HG03558 (cell line): Measurements from ENCODE around the gene TNS2.

ENCODE experiments used
- ATAC-seq: cut with Tn5 transposase; IDR thresholded peaks from one replicate; pipeline ENCODE4 v1.9.1; 2021; ENCODE audit warnings: moderate number of reproducible peaks; ENCODE audit not compliant: unreplicated experiment; ENCODE audit errors: extremely low read depth

TNS2 gene

DNA sequence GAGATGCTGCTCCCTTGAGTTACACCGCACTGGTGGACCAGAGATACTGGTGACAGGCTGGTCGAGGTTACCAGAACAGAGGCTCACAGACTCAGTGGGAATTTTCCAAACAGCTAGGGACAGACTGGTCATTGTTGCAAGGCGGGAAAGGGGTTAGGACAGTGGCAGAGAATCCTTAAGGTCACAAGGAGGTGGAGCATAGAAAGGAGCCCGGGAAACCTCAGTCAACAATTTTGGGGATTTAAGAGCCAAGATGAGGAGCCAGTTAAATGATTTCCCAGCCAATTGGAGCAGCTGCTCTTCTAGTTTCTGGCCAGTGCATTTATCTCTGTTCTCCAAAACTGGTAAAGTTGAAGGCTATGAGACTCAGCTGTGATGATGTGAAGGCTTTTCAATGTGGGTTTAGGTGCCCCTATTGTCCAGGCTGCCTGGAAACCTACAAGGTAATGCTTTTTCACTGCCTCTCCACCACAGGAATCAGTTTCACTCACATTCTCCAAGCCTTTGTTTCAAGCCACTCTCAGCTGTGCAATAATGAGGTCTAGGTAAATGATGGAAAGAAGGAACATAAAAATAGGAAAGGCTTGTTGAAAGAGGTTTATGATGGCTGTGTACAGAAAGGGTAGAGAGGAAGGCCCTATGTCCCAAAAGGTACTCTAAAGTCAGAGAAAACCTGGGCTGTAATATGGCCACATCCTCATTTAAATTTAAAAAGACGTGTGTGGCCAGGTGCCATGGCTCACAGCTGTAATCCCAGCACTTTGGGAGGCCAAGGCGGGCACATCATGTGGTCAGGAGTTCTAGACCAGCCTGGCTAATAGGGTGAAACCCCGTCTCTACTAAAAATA lies 7.0 kb upstream of the TNS2 start:
- ATAC-seq = no peak

DNA sequence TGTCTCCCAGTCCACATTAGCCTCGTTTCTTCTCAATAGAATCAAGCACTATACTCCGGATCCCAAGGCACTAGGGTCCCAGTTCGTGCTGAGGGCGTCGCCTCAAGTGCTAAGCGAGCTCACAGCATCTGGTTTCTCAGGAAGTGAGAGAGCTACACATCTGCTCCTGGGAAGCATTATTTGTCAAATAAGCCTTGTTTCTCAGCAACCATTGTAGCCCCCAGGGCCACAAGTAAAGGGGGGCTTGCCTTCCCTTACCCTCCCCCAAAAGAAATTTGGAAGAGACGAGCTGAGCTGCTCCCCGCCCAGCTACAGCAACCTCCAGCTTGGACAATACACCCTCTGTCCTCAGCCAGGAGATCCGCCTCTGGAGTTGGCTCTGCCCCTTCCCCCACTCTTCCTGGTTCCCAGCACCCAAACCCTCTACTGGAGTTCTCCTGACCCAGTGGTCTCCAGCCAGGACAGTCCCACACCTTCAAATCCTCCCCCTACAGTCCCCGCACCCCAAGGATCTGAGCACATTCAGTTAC lies 5.7 kb upstream of the TNS2 start:
- ATAC-seq = no peak

DNA sequence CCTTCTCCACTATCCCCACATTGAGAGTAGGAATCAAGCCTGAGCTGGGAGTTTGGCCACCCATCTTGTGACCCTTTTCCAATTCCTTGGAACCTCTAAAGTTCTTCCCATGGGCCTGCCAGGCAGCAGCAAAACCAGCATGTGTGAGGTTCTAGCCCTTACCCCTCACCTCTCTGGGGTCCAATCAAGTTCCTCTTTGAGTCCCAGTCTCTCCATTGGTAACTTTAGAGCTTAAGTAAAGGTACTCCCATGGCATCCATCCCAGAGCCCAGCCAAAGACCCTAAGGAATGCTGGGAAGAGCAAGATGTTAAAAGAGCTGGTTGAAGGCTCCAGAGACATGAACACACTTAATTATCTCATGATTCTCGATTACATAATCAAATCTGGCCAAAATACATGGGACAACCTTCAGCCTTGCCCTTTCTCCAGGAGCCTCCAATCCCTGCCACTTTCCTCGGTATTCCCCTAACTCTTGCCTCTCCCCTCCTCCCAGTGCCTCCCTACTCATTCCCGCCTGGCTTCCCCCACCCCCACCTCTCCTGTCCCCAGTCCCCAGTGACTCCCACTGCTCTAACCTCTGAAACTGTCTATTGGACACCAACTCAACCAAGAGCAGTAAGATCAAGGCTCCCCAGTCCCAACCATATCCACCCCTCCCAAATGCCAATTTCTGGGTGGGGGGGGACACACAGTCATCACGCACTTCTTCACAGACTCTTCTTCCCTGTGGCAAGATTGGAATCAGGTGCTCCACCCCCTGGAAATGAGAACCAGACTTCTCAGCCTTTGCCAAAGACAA lies 4.8 kb upstream of the TNS2 start:
- ATAC-seq = no peak

DNA sequence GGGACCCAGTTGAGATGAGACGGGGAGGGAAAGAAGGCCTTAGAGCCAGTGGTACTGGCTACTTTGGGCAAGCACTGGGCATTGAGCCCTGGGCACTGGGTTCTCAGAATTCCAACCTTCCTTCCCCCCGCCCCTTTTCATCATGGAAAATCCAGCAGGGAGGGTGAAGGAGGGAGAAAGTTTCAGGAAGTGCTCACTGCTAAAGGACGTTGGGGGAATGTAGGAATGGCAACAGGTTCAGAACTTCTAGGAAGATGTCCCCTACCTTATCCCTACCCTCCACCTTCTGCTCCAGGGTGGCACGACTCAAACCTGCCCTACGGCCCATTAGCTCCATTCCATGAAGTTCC lies 4.2 kb upstream of the TNS2 start:
- no peak for ATAC-seq

DNA sequence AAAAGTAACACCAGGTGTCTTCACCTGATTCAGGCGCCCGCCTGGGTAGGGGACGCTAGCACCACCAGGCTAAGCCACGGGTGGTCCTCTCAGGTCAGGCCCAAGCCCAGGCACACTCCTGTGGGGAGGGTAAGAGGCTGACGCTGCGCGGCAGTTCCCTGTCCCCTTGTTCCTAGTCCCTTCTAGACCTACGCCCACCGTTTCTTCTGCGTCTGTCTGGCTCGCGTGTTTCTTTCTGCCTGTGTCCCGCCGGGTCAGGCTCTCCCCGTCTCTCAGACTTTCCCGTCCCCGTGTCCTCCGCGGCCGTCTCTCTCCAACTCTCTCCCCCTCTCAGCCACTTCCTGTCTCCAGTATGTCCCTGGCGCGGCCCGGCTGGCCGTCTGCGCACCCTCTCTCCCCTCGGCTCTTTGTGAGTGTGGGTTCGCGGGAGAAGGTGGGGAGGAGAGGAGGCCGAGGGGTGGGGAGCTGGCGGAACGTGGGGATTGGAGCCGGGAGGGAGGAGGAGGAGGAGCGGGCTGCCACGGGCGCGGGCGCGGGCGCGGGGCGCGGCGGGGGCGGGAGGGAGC lies 3.1 kb upstream of the TNS2 start:
- no peak for ATAC-seq

DNA sequence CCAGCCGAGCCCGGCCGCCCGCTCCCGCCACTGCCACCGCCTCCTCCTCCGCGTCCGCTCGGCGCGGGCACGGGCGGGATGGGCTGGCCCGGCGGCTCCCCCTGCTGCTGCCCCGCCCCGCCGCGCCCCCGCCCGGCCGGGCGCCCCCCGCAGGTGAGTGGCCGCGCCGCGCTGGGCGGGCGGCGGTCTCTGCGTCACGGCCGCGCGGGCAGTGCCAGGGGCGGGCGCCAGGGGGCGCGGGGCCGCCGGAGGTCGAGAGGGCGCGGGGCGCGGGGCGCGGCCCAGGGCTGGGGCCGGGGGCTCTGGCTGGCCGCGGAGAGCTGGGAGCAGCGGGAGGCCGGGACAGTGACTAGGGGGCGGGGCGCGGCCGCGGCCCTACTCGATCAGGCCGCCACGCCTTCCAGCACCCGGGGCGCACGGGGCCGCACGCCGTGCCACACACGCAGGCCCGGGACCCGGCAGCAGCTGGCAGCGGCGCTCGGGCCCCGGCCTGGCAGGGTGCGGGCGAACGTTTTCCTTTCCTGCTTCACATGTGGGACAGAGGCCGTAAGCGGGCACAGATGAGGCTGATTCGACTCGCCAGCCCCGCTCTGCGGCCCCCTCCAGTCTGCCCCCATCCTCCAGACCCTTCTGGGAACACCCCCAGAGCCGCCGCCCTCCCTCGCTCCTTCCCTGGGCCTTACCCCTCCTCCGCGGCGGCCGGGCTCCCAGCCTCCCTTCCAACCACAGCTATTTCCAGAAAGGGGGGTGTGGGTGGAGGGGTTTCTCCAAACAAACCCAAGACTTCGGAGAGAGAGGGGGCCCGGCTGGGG lies 2.4 kb upstream of the TNS2 start:
- no peak for ATAC-seq

DNA sequence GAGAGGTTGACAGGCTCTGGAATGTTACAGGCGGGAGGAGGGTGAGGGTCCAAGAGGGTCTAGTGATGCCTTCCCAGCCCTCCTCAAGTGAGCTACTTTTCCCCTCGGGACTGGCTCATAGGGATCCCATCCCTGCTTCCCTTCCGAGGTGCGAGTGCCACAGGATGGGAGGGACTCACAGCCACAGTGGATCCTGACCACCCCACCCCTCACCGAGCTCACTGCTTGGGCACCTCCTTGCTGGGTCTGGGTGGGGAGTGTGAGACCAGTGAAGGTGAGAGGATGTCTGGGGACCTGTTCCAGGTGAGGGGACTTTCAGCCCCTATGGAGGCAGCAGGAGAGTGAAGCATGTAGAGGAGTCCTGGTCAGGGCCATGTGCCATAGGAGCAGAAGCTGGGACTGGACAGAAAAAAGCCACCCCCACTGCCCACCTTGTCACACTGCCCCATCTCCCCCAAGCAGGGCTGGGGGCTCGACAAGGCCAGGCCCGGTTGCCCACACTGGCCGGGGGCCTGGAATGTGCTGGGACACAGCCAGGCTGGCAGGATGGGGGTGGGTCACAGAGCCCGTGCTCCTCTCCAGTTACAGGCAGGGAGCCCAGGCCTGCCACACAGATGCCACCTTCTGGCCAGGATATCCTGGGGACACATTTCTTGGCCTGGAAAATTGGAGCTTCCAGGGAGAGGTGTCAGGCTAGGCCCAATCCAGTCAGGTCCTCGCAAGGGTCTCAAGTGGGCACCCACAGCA lies 1.7 kb upstream of the TNS2 start:
- no peak for ATAC-seq

DNA sequence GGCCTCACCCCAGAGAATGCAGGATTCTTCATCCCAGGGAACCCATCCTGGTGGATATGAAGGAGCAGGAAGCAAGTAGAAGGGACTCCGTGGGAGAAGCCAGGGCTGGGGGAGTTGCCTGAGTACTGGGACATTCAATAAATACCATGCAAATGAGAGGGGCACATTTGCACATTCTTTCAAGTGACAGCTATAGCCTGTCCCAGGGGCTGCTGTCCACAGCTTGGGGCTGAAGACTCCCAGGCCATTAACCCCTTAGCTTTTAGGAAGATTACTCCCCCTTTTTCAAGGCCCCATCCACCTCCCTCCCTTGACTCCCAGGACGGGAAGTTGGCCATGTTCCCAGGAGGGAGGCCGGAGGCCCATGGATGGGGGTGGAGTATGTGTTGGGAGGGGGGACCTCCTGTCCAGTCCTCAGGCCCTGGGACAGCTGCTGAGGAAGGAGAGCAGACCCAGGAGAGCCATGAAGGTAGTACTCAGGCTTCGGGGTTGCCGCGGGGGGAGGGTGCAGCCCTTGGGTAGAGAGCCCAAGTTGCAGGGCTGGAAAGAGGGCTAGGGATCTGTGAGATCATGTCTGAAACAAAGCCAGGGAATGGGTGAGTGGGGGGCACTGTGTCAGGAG lies 974 bp upstream of the TNS2 start:
- no peak for ATAC-seq

DNA sequence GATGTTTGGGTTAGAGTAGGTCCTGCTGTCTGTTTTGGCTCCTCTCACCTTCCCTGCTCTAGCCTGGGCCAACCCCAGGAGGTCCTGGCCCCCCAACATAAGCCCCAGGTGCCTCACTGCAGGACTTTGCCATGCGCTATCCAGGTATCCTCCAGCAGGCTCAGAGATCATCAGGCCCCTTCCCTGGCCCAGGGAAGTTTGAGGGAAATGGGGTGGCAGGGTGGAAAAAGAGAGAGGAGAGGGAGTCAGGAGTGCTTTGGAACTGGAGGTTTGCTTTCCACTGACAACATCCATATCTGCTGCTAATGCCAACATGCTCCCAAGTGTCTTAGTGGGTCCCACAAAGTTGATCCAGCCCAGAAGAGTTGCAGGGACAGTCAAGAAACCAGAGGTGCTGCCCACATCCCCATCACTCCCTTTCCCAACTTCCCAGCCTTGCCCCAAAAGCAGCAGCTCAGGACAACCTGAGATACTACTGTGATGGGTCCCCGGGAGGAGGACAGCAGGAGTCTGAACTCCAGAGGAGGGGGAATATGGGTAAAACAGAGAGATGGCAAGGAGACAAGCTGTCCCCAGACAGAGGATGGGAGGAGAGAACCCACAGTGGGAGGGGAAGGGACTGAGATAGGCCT lies 677 bp downstream of the TNS2 start:
- no peak for ATAC-seq

DNA sequence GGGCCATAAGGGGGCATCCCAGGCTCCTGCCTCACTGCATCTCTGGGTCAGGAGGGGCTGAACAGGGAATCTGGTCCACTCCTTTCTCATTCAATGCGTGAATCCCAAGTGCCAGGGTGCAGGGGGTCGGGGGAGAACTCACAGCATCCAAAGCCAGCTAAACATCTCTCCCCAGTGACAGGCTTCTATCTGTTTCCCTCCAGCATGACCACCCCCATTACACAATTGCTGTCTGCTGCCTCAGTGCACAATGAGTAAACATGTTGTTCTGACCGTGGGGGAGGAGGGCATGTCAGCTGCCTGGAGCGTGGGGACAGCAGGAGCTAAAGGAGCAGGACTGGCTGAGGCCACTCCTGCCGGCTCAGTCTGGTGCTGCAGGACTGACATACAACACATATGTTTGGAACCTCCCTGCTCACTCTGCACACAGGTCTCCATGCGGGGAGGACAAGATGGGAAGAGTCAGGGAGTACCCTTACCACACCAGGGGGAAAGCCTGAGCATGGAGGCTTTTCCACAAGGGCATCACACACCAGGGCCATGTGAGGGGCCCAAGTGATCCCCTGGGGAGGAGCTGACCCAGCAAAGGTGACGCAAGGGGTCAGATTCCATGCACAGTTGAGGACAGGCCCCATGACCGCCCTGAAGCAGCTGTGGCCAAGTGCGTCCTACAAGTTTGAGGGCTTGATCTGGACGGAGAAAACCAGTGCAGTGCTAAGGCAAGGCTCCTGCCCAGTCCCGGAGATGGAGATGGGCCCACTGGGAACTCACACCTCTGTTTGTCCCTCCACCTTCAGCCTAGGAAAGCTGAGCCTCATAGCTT lies 1.4 kb downstream of the TNS2 start:
- no peak for ATAC-seq

DNA sequence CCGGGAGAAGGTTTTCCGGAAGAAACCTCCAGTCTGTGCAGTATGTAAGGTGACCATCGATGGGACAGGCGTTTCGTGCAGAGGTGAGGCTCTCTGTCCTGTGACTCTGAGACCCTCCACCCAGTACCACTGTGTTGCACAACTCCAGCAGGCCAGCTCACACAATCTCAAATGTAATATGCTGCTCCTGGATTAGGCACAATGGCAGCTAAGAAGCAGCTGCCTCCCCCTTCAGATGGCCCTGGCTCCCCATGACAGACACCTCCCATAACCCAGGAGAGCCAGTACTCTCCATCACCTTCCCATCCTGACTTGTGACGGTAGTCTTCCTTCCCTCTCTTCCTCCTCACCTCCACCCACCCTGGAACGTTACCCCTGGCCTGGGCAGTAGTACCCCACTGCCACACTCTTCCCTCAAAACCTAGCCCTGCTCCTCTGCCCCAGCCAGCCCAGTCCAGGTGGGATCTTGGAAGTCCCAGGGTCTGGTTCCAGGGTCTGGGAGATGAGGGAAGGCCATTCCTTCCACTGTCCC lies 2.1 kb downstream of the TNS2 start:
- no peak for ATAC-seq

DNA sequence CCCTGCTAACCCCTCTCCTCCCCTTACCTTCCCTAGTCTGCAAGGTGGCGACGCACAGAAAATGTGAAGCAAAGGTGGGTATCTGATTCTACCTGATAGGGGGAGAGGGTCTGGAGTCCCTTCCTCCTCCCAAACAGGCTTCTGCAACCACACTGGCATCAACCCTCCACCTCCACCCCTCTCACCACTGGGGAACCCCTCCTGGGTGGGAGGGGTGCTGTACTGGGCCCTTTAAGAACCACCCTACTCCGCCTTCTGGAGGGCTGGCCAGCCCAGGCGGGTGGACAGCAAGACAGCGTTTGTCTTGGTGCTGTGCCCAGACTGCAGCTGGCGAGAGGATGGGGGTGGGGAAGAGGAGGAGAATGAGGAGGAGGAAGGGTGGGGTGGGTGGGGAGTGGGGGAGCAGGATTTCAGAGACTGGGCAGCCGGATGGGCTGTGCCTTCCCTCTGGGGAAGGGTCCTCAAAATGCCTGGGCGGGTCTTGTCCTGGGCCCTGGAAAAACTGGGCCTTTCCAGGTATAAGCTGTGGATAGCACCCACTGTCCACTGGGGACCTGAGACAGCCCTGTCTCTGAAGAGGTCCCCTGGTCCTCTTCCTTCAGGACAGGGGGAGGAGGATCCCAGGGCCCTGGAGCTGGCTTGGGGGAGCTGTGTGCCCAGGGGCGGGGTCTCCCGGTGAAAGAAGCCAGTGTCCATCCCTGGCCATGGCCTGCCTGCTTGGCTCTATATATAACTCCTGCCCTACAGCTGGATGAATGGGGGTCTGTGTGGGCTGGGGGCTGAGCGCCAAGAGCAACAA lies 2.8 kb downstream of the TNS2 start:
- no peak for ATAC-seq

DNA sequence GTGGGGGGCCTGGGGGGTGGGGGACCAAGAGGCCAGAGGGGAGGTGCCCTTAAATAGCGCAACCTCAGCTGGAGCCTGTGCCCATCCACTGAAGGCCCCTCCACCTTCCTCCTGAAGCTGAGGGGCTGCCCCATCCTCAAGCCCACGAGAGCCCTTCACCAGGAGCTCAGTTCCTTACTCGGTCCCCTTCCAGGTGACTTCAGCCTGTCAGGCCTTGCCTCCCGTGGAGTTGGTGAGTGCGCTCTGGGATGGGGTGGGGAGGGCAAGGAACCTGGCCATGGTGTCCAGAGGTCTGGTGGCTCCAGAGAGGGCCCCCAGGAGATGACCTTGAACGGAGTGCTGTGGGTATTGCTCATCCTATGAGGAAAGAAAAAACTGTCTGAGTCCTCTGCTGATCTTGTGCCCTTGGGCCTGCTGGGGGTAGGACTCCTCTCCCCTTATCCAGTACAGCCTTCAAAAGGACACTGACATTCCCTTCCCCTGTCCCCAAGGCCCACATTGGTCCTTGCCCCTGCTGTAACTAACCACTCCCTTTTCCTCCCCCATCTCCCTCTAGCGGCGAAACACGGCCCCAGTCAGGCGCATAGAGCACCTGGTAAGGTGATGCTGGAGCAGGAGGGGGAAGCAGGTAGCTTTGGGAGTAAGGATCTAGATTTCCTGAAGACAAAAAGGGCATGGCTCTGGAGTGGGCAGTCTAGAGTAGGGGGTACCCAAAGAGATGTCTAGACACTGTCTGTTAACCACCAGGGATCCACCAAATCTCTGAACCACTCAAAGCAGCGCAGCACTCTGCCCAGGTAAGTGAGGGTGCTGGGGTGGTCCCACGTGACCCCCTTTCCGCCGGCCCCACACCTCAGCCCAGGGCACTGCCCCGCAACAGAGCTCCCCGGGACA lies 3.6 kb downstream of the TNS2 start:
- no peak for ATAC-seq

DNA sequence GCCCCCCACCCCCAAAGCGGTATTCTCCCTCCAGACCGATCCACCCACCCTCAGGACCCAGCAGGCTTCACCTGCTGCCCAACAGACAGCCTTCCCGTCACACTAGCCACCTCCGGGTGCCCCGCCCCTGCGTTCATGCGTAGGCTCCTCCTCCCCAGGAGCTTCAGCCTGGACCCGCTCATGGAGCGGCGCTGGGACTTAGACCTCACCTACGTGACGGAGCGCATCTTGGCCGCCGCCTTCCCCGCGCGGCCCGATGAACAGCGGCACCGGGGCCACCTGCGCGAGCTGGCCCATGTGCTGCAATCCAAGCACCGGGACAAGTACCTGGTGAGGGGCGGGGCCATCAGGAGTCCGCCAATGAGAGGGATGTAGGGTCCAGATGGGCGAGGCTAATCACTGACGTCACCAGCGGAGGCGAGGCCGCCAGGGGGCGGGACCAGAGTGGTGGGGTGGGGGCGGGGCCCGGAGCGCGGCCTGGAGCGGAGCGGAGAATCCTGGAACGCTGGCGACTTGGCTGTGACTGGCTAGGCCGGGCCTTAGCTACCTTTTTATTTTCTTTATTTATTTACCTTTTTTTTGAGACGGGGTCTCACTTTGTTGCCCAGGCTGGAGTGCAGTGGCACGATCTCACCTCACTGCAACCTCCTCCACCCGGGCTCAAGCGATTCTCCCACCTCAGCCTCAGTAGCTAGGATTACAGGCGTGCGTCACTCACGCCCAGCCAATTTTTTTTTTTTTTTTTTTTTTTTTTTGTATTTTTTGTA lies 4.4 kb downstream of the TNS2 start:
- no peak for ATAC-seq
